Kidney epithelial cell (primary cell): ENCODE results near the gene OTULINL. TPM values are rescaled to one million over a fixed set of nuclear protein-coding genes. Genes with fewer than 3 reads are reported as not detected.

Experiments
- DNase-seq: peaks from one replicate; pipeline ENCODE4 v3.0.0-alpha.2; 2010; ENCODE audit warnings: low read depth
- H3K27me3 ChIP-seq: 2 replicates; pipeline ENCODE4 v1.6.0; 2011; ENCODE audit warnings: low read length; ENCODE audit not compliant: control insufficient read depth, insufficient read depth
- H3K36me3 ChIP-seq: 2 replicates; pipeline ENCODE4 v1.5.1; 2011; ENCODE audit warnings: low read length; ENCODE audit not compliant: control insufficient read depth, insufficient read depth
- H3K4me3 ChIP-seq: 2 replicates; pipeline ENCODE4 v1.5.1; 2011; ENCODE audit warnings: low read depth, mild to moderate bottlenecking, control low read depth, low read length
- CTCF ChIP-seq: IDR thresholded peaks from 2 replicates; pipeline ENCODE4 v1.5.1; 2011; ENCODE audit warnings: mild to moderate bottlenecking, moderate library complexity, low read length, control low read depth, inconsistent platforms; ENCODE audit not compliant: insufficient read depth, poor library complexity, severe bottlenecking
- total RNA-seq: library from RNA; depleted of rRNA; stranded (reverse); fragments of >200 nt; gene quantifications from 2 replicates; pipeline ENCODE4 v1.2.3, GENCODE V29; 2015

OTULINL gene
- total RNA-seq, 1 donor from 2014 or later, result 1.8 TPM

GRCh38 chr5:14656898-14657297 lies 75.3 kb downstream of the OTULINL start:
- Histone ChIP-seq H3K36me3 (no peaks in the 10 kb centered on the region), H3K4me3 (no peak overlapping the region), H3K27me3 (no peaks in the 10 kb centered on the region)
- no peak for DNase-seq
- TF ChIP-seq CTCF, result no peak

DNA sequence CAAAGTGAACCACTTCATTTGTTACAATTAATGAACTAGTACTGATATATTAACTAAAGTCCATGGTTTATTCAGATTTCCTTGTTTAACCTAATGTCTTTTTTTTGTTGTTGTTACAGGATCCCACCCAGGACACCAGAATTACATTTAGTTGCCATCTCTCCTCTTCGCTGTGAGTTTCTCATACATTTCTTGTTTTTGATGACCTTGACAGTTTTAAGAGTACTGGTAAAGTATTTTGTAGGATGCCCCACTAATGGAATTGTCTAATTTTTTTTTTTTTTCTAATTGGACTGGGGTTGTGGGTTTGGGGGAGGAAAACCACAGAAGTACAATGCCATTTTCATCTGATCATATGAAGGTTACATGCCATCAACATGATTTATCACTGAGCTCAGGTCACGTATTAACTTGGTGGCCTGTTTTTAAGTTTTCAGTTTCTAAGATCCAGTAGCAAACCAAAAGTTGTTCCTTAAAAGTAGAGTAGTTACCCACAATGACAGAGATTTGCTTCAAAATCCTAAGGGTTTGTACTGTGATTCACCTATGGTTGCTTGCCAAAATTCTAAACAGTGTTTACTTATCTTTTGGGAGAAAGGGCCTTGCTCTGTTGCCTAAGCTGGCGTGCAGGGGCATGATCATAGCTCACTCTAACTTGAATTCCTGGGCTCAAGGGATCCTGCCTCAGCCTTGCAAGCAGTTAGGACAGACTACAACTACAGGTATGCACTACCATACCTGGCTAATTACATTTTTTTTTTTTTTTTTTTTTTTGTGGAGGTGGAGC lies 78.4 kb downstream of the OTULINL start:
- TF ChIP-seq CTCF, result no peak
- DNase-seq, result no peak
- Histone ChIP-seq H3K36me3 (no peaks in the 10 kb centered on the region), H3K27me3 (no peaks in the 10 kb centered on the region), H3K4me3 (no peak overlapping the region)

DNA sequence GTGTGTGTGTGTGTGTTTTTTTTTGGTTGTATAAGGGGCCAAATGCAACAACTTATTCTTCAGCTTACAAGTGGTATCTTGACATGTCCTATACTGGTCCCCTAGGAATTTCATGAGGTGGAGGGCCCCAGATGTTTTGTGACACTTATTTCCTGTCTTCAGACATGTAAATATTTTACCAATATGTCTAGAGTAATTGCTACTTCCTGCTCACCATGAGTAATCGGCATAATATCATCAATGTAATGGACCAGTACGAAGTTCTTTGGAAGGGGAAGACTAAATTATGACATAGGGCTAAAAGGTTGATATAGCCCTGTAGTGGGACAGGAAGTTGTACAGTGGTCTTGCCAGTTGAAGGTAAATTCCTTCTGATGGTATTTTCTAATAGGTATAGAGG lies 79.2 kb downstream of the OTULINL start:
- Histone ChIP-seq H3K36me3 (no peaks in the 10 kb centered on the region), H3K4me3 (no peak overlapping the region), H3K27me3 (no peaks in the 10 kb centered on the region)
- no peak for DNase-seq
- no peak for TF ChIP-seq CTCF

Other genes starting within 250 kb of the OTULINL start
- gene OTULIN, start 82.9 kb downstream of the OTULINL start, total RNA-seq, result 12.0 and 14.7 TPM in 2 replicates